ELF-1 (cell line): Measurements from ENCODE around the gene ALDH16A1.

Experiments used
- DNase-seq: peaks from one replicate; pipeline ENCODE4 v3.0.0-alpha.2; 2016; ENCODE audit warnings: low read depth, low spot score

Gene ALDH16A1

GRCh38 chr19:49453013-49453756 lies at the start of gene ALDH16A1:
Gene ALDH16A1 (plus strand): TSS chr19:49453225. CDS start chr19:49453332, 107 bp downstream.
- peak; percentile 98 for DNase-seq

- peak; percentile 90 for DNase-seq
Observed at GRCh38 chr19:49403404-49404187, 49.4 kb upstream of the ALDH16A1 start.

- no peak for DNase-seq
Observed at GRCh38 chr19:49407079-49407478, 45.9 kb upstream of the ALDH16A1 start.

- no peak for DNase-seq
Observed at GRCh38 chr19:49407482-49408015, 45.5 kb upstream of the ALDH16A1 start.

GRCh38 chr19:49408816-49409440 lies 44.1 kb upstream of the ALDH16A1 start:
- no peak for DNase-seq

GRCh38 chr19:49409441-49410029 lies 43.5 kb upstream of the ALDH16A1 start:
- no peak for DNase-seq

- no peak for DNase-seq
Observed at GRCh38 chr19:49411681-49412326, 41.2 kb upstream of the ALDH16A1 start.

- DNase-seq: peak; percentile 74
Observed at GRCh38 chr19:49413348-49413747, 39.7 kb upstream of the ALDH16A1 start.

GRCh38 chr19:49414256-49414655 lies 38.8 kb upstream of the ALDH16A1 start:
- DNase-seq: no peak

- no peak for DNase-seq
Observed at GRCh38 chr19:49415102-49415809, 37.8 kb upstream of the ALDH16A1 start.

- DNase-seq: no peak
Observed at GRCh38 chr19:49415810-49416200, 37.2 kb upstream of the ALDH16A1 start.

- DNase-seq: no peak
Observed at GRCh38 chr19:49417088-49417487, 35.9 kb upstream of the ALDH16A1 start.

GRCh38 chr19:49418511-49418910 lies 34.5 kb upstream of the ALDH16A1 start:
- DNase-seq: no peak

GRCh38 chr19:49419173-49419572 lies 33.9 kb upstream of the ALDH16A1 start:
- no peak for DNase-seq

- no peak for DNase-seq
Observed at GRCh38 chr19:49420227-49420626, 32.8 kb upstream of the ALDH16A1 start.

- DNase-seq: peak; percentile 99
Observed at GRCh38 chr19:49421039-49421877, 31.8 kb upstream of the ALDH16A1 start.

- no peak for DNase-seq
Observed at GRCh38 chr19:49421878-49422202, 31.2 kb upstream of the ALDH16A1 start.

- peak; percentile 80 for DNase-seq
Observed at GRCh38 chr19:49422407-49423070, 30.5 kb upstream of the ALDH16A1 start.
